Activated CD4-positive, alpha-beta T cell treated with anti-CD3 and anti-CD28 coated beads for 36 hours (primary cell): ENCODE results near the gene LARGE1. TPM values are rescaled to one million over a fixed set of nuclear protein-coding genes. Genes with fewer than 3 reads are reported as not detected.

Experiments used
- ATAC-seq: fragments of 200-7000 bp; cut with Tn5 transposase; one replicate; pipeline ENCODE4 v1.10.0; 2021; ENCODE audit warnings: mild to moderate bottlenecking, moderate library complexity
- CTCF ChIA-PET: fragments of 350-600 bp; sonication (Branson Sonifier 250); formaldehyde crosslinking; loops from one replicate; lab custom pipeline; 2021; ENCODE audit warnings: antibody characterized with exemption; lab: Charles Lee
- POLR2A ChIA-PET: fragments of 350-600 bp; sonication (Branson Sonifier 250); formaldehyde crosslinking; loops from one replicate; lab custom pipeline; 2021; ENCODE audit warnings: antibody characterized with exemption, inconsistent platforms; lab: Charles Lee
- DNase-seq: peaks from one replicate; pipeline ENCODE4 v3.0.0-alpha.2; 2020
- H3K27ac Mint-ChIP-seq: one replicate; pipeline ENCODE4 v1.8.0; 2021; ENCODE audit warnings: mixed read lengths
- H3K27me3 Mint-ChIP-seq: one replicate; pipeline ENCODE4 v1.8.0; 2021; ENCODE audit warnings: mixed read lengths
- H3K36me3 Mint-ChIP-seq: one replicate; pipeline ENCODE4 v1.8.0; 2021; ENCODE audit warnings: low read depth, mixed read lengths
- H3K4me1 Mint-ChIP-seq: one replicate; pipeline ENCODE4 v1.8.0; 2021; ENCODE audit warnings: mixed read lengths
- H3K4me3 Mint-ChIP-seq: one replicate; pipeline ENCODE4 v1.8.0; 2021; ENCODE audit warnings: mild to moderate bottlenecking, moderate library complexity, mixed read lengths
- H3K9me3 Mint-ChIP-seq: one replicate; pipeline ENCODE4 v1.8.0; 2021; ENCODE audit warnings: low read depth, mixed read lengths
- intact Hi-C, 2 experiments: fragments of 100-400 bp; cut with DNase I in 1 of 2; cut with micrococcal nuclease in 1 of 2; formaldehyde crosslinking; loops; one replicate each; pipeline versions ENCODE4 v1.14.2 to v1.15.1; 2022 to 2024; cut with DNase I, micrococcal nuclease
- total RNA-seq, 2 experiments: library from RNA; stranded (reverse); gene quantifications; one replicate each; pipeline ENCODE4 v1.2.3, GENCODE V29; 2021

LARGE1 gene
- total RNA-seq, 2 experiments from 2014 or later = 0.39 to 0.57 TPM

DNA sequence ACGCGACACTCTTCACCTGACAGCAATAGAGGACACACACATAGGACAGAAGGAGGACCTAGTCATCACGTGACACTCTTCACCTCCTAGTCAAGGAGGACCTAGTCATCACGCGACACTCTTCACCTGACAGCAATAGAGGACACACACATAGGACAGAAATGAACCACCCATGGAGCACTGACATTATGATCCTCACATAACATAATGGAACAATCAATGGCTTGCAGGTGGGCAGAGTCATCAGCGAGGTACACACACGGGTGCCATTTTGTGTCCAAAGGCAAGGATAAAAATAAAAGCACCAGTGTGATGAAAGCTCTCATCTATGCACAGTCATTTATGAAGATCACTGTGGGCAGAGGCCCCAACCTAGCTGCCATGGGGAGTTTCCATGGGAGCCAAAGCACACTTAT lies 354.7 kb downstream of the LARGE1 start:
- ChIA-PET POLR2A (no interaction called here), CTCF (no interaction called here)
- Mint-ChIP-seq H3K27me3 (no peaks in the 10 kb centered on the region), H3K36me3 (no peaks in the 10 kb centered on the region), H3K27ac (no peak overlapping the region), H3K9me3 (peaks cover 2% of the 10 kb centered on the region), H3K4me1 (peaks cover 7% of the 10 kb centered on the region), H3K4me3 (no peak overlapping the region)
- intact Hi-C loops = no loop called here
- DNase-seq = peak; percentile 10
- peak; percentile 73 for ATAC-seq

DNA sequence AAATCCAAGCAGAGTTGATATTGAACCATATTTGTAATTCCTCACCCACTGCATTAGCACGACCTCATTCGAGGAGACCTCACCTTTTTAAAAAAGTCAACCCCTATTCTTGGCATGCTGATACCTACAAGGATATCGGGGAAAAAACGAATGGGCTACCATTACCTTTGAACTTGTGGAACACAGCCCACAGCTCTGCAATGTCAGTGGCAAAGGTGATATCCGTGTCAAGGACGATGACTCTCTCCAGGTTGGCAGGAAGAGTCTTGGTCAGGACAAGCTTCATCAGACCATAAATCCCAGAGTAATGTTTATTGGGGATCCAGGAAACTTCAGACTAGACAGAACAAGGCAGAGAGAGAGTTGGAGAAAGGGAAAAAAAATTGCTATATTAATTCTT lies 355.6 kb downstream of the LARGE1 start:
- H3K9me3 Mint-ChIP-seq = peaks cover 3% of the 10 kb centered on the region
- no peak for DNase-seq
- no peaks in the 10 kb centered on the region for H3K36me3 Mint-ChIP-seq
- POLR2A ChIA-PET = no interaction called here
- CTCF ChIA-PET = no interaction called here
- no peak for ATAC-seq
- peaks cover 7% of the 10 kb centered on the region for H3K4me1 Mint-ChIP-seq
- intact Hi-C loops = no loop called here
- H3K27me3 Mint-ChIP-seq = no peaks in the 10 kb centered on the region
- H3K27ac Mint-ChIP-seq = no peak overlapping the region
- no peak overlapping the region for H3K4me3 Mint-ChIP-seq

DNA sequence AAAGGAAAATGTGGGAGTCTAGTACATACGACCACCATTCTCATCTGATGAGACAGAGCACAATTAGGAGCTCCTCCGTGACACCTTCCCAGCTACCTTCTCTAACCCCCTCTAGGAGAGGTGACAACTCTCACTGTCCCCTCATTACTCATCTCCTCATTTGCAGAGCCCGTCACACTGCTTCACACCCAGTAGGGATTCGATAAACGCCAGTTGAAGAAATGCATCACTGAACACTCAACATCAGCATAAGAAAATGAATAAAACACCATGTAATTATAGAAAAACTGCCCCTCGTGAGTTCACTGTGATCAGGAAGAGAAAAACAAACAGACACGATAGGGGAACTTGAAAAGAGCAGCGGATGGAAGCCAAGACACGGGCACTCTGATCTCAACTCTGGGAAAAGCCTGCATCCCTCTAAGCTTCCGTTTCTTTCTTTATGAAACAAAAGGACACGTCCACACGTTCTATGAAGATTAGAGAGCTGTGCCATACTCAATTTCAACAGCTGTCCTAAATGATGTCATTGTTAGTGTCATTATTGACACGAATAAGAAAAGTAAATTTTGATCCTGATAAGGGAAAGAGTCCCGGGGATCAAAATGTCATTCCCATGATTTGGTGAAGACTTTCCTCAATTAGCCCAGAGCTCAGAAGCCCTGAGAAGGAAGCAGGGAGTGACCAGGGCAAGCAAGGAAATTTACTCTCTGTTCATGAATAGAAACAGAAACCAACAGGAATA lies 356.9 kb downstream of the LARGE1 start:
- ATAC-seq (no peak), DNase-seq (no peak)
- peaks cover 3% of the 10 kb centered on the region for H3K9me3 Mint-ChIP-seq
- intact Hi-C loops = no loop called here
- no peak overlapping the region for H3K27ac Mint-ChIP-seq
- ChIA-PET CTCF (no interaction called here), POLR2A (no interaction called here)
- no peaks in the 10 kb centered on the region for H3K36me3 Mint-ChIP-seq
- H3K4me3 Mint-ChIP-seq = no peak overlapping the region
- peaks cover 7% of the 10 kb centered on the region for H3K4me1 Mint-ChIP-seq
- H3K27me3 Mint-ChIP-seq = no peaks in the 10 kb centered on the region

DNA sequence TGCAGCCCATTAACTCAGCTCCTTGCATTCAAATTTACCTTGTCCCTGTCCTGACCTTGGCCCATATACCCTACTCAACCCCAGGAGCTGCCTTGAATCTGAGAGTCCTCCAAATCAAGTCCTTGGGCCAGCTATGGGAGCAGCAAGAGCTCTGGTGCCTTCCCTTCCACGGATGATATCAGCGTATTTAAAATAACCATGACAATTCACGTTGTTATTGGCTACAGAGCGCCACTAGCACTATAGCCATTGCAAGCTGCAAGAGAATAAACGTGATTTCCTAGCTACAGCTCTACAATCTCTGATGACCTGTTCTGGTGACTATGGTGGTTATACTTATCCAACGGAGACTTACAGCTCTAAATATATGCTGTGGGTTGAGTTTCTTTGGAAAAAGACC lies 357.8 kb downstream of the LARGE1 start:
- H3K4me1 Mint-ChIP-seq = peaks cover 7% of the 10 kb centered on the region
- DNase-seq (no peak), ATAC-seq (no peak)
- POLR2A ChIA-PET = no interaction called here
- no peaks in the 10 kb centered on the region for H3K36me3 Mint-ChIP-seq
- CTCF ChIA-PET = no interaction called here
- H3K4me3 Mint-ChIP-seq = no peak overlapping the region
- H3K27ac Mint-ChIP-seq = no peak overlapping the region
- peaks cover 3% of the 10 kb centered on the region for H3K9me3 Mint-ChIP-seq
- no peaks in the 10 kb centered on the region for H3K27me3 Mint-ChIP-seq
- intact Hi-C loops = no loop called here

DNA sequence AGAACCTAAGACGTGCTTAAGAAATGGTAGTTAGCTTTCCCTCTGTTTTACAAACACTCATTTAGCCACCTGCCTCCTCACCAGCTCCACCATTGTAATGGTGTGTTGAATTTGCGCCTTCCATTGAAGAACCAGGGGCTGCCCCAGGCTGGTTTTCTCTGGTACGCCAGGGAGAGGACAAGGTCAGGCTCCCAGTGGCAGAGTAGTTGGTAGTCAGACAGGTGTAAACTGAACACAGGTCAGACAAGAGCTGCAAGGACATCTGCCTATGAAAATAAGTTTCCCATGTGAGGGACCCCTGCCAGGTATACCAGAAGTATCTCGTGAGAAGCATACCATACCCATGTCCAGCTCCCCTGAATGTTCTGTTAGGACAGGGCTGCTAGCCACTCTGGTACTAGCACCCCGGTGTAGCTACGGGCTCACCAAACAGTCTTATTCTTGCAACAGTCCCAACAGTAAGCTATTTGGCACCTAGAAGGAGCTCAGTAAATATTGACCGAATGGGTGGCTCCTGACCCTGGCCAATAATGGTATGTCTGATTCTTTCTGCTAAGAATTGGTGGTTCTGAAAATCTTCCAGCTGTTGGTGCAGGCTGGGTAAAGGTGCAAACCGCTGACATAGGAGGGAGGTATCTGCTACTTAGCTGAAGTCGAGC lies 359.0 kb downstream of the LARGE1 start:
- POLR2A ChIA-PET = no interaction called here
- Mint-ChIP-seq H3K4me3 (no peak overlapping the region), H3K9me3 (peaks cover 1% of the 10 kb centered on the region), H3K27ac (no peak overlapping the region), H3K27me3 (no peaks in the 10 kb centered on the region), H3K4me1 (peaks cover 6% of the 10 kb centered on the region), H3K36me3 (no peaks in the 10 kb centered on the region)
- CTCF ChIA-PET = interaction anchor here (0.6 to 0.7 kb wide), 2 partner anchors 8 to 11 kb away, joined by 3 to 4 read pairs; no protein-coding TSS in a partner anchor
- DNase-seq = no peak
- ATAC-seq = no peak
- intact Hi-C loops = no loop called here

DNA sequence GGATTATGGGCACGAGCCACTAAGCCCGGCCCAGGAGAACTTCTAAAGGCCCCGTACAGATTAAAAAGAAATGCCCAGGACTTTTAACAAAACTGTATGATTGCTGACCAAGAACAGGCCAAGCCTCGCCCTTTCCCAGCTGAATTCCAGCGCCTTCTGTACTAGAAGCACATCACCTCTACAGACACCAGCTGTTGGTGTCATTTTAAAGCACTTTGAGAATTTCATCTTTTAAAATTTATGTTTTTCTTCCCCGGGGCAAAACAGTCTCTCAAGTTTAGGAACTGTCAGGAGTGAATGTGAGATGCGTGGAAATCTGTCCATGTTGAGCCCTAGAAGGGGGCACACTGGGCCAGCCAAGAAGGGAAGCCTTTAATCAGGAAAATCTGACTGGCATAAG lies 362.4 kb downstream of the LARGE1 start:
- ATAC-seq = no peak
- no peaks in the 10 kb centered on the region for H3K36me3 Mint-ChIP-seq
- ChIA-PET CTCF (no interaction called here), POLR2A (no interaction called here)
- no peak overlapping the region for H3K4me3 Mint-ChIP-seq
- no peak overlapping the region for H3K27ac Mint-ChIP-seq
- no peak for DNase-seq
- H3K4me1 Mint-ChIP-seq = no peaks in the 10 kb centered on the region
- H3K9me3 Mint-ChIP-seq = peaks cover 1% of the 10 kb centered on the region
- no peaks in the 10 kb centered on the region for H3K27me3 Mint-ChIP-seq
- intact Hi-C loops = no loop called here

DNA sequence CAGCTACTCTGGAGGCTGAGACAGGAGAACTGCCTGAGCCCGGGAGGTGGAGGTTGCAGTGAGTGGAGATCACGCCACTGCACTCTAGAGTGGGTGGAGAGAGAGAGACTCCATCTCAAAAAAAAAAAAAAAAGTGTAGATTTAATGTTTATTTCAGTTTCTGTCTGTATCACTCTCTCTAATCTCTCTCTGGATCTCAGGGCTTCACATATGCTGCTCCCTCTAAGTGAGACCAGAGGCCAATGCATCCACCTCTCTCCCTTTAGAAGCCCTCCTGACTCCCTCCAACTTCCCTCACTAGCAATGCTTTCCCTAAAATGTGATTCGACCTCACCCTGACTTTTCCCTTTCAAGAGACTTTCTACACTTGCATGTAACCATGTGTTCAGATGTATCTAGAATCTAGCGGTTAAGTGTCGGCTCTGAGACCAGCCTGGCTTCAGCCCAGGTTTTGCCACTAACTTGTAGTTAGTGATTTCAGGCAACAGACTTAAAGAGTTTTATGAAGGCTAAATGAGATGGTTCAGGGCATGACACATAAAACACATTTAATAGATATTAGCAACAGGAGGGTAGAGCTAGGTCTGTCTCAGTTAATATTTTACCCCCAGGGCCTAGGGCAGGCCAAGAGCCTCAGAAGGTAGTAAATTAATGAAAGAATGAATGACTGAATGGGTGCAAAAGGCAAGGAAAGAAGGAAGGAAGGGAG lies 364.3 kb downstream of the LARGE1 start:
- Mint-ChIP-seq H3K4me3 (no peak overlapping the region), H3K36me3 (no peaks in the 10 kb centered on the region), H3K9me3 (peaks cover 1% of the 10 kb centered on the region), H3K27me3 (no peaks in the 10 kb centered on the region), H3K27ac (no peak overlapping the region), H3K4me1 (no peaks in the 10 kb centered on the region)
- POLR2A ChIA-PET = no interaction called here
- no peak for ATAC-seq
- CTCF ChIA-PET = interaction anchor here (0.6 kb wide), 1 partner anchor 11 kb away, joined by 3 read pairs; no protein-coding TSS in a partner anchor
- intact Hi-C loops = no loop called here
- DNase-seq = no peak

DNA sequence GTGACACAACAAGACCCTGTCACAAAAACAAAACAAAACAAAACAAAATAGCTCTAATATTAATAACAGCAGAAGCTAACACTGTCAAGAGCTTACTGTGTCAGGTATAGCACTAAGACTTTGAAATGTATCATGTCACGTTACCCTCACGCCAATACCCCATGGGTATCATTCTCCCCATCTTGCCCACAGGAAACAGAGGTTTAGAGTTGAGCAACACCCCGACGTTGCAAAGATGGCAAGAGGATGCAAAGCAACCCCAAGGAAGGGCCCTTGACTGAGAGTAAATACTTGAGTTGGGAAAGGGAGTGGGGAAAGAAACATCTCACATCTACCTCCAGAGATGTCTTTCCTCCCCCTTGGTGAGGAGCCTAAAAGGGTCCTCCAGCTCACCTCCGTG lies 366.8 kb downstream of the LARGE1 start:
- POLR2A ChIA-PET = no interaction called here

DNA sequence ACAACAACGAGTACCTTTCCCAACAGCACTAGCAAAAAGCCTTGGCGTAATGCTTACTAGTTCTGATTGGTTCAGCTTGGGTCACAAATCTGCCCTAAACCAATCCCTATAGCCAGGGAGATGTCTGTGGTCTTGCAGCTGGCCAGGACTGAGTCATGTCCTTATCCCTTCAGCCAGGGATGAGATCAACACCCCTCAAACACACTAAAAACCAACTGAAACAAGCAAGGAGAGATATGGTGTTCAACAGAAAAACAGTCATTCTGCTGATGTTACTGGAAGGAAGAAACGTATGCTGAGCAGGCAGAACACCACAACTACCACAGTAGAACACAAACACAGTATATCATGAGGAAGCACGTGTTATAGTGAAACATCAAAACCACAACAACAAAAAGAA lies 375.6 kb downstream of the LARGE1 start:
- no peak for DNase-seq
- ATAC-seq = no peak
- Mint-ChIP-seq H3K9me3 (peaks cover 5% of the 10 kb centered on the region), H3K4me3 (no peak overlapping the region), H3K27me3 (no peaks in the 10 kb centered on the region), H3K36me3 (no peaks in the 10 kb centered on the region), H3K27ac (no peak overlapping the region), H3K4me1 (no peaks in the 10 kb centered on the region)
- intact Hi-C loops = no loop called here
- POLR2A ChIA-PET = no interaction called here
- CTCF ChIA-PET = no interaction called here

More for the DNA sequence above, 366.8 kb downstream of the LARGE1 start:
- intact Hi-C loops = no loop called here
- DNase-seq (no peak), ATAC-seq (no peak)
- Mint-ChIP-seq H3K27me3 (peaks cover 4% of the 10 kb centered on the region), H3K4me1 (no peaks in the 10 kb centered on the region), H3K36me3 (no peaks in the 10 kb centered on the region), H3K27ac (no peak overlapping the region), H3K4me3 (no peak overlapping the region), H3K9me3 (no peaks in the 10 kb centered on the region)
- CTCF ChIA-PET = interaction anchor here (0.6 kb wide), 1 partner anchor 8 kb away, joined by 4 read pairs; no protein-coding TSS in a partner anchor

DNA sequence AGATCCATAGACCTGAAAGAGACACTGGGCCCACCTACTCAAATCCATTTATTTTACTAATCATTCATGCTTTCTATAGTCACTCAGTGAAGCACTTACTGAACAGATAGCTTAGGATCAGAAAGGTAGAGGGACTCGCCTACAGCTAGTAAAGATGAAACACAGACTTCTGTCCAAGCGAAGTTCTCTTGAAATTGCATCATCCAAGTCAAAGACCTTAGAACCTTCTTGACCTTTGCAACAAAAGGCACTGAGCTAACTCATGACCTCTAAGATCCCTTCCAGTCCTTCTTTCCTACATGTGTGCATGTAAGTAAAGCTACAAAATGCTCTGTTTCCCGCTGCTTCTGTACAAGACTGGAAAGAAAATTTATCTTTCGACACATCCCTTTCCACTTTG lies 377.6 kb downstream of the LARGE1 start:
- no peak for ATAC-seq

DNA sequence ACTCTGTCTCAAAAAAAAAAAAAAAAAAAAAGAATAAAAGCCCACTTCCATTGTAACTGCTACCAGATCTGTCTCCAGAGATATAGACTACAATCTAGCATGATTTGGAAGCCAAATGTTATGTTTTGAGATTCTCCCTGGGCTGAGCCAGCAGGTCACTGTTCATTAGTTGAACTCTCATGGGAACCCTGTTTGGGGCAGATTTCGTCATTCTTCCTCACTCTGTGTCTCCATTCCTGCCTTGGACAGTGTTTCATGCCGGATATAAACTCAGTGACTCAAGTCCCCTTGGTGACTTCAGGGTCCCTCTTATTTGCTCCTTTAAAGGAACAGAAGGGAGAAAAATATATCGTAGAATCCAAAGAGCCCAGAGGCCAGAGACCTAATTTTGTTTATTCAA lies 378.1 kb downstream of the LARGE1 start:
- H3K4me3 Mint-ChIP-seq = no peak overlapping the region
- DNase-seq (no peak), ATAC-seq (no peak)
- no peaks in the 10 kb centered on the region for H3K27me3 Mint-ChIP-seq
- ChIA-PET POLR2A (no interaction called here), CTCF (no interaction called here)
- no peak overlapping the region for H3K27ac Mint-ChIP-seq
- no peaks in the 10 kb centered on the region for H3K36me3 Mint-ChIP-seq
- intact Hi-C loops = no loop called here
- peaks cover 5% of the 10 kb centered on the region for H3K9me3 Mint-ChIP-seq
- H3K4me1 Mint-ChIP-seq = no peaks in the 10 kb centered on the region

More for the DNA sequence above, 377.6 kb downstream of the LARGE1 start:
- intact Hi-C loops = no loop called here
- Mint-ChIP-seq H3K4me1 (no peaks in the 10 kb centered on the region), H3K36me3 (no peaks in the 10 kb centered on the region), H3K27me3 (no peaks in the 10 kb centered on the region), H3K4me3 (no peak overlapping the region), H3K9me3 (peaks cover 5% of the 10 kb centered on the region), H3K27ac (no peak overlapping the region)
- DNase-seq = no peak
- CTCF ChIA-PET = no interaction called here
- POLR2A ChIA-PET = no interaction called here
